Heart left ventricle (tissue), 16 donors: ENCODE data around the gene CDAN1. TPM values are rescaled to one million over a fixed set of nuclear protein-coding genes. Genes with fewer than 3 reads are reported as not detected.

Source experiments
- ATAC-seq, 4 donors: fragments of 200-7000 bp; cut with Tn5 transposase; one replicate each; pipeline ENCODE4 v1.9.1; 2020 to 2022; ENCODE audit warnings: moderate library complexity in 4 of 4, mild to moderate bottlenecking in 3 of 4, moderate number of reproducible peaks in 1 of 4
- DNase-seq, 5 donors: peaks; one replicate each; pipeline ENCODE4 v3.0.0-alpha.2; 2020
- H3K27ac ChIP-seq, 12 donors: fragments of 200-600 bp; sonication (generic) in 4 of 12; one replicate each; pipeline versions ENCODE4 v1.5.0 to v1.8.0; 2016 to 2022; ENCODE audit warnings: mild to moderate bottlenecking in 2 of 12
- H3K27me3 ChIP-seq, 9 donors: fragments of 200-600 bp; sonication (generic) in 2 of 9; one replicate each; pipeline versions ENCODE4 v1.5.1 to v1.8.0; 2016 to 2022; ENCODE audit warnings: mild to moderate bottlenecking in 3 of 9
- H3K36me3 ChIP-seq, 9 donors: fragments of 200-600 bp; sonication (generic) in 2 of 9; one replicate each; pipeline versions ENCODE4 v1.5.0 to v1.8.0; 2018 to 2022; ENCODE audit warnings: mild to moderate bottlenecking in 2 of 9
- H3K4me1 ChIP-seq, 12 donors: fragments of 200-600 bp; sonication (generic) in 4 of 12; one replicate each; pipeline versions ENCODE4 v1.5.0 to v1.8.0; 2016 to 2022; ENCODE audit warnings: mild to moderate bottlenecking in 3 of 12
- H3K4me3 ChIP-seq, 12 donors: fragments of 200-600 bp; sonication (generic) in 4 of 12; one replicate each; pipeline versions ENCODE4 v1.5.0 to v1.8.0; 2017 to 2022; ENCODE audit warnings: mild to moderate bottlenecking in 9 of 12, moderate library complexity in 4 of 12
- H3K9me3 ChIP-seq, 12 donors: fragments of 200-600 bp; sonication (generic) in 4 of 12; one replicate each; pipeline versions ENCODE4 v1.5.0 to v1.8.0; 2016 to 2022; ENCODE audit warnings: mild to moderate bottlenecking in 1 of 12
- CTCF ChIP-seq, 12 donors: fragments of 200-600 bp; sonication (generic) in 4 of 12; IDR thresholded peaks; one replicate each; pipeline versions ENCODE4 v1.5.0 to v1.8.0; 2018 to 2022; ENCODE audit warnings: antibody characterized with exemption in 12 of 12, mild to moderate bottlenecking in 5 of 12
- POLR2A ChIP-seq, 2 donors: fragments of 450-650 bp; IDR thresholded peaks; one replicate each; pipeline ENCODE4 v1.6.1; 2017; ENCODE audit warnings: antibody characterized with exemption in 2 of 2, mild to moderate bottlenecking in 2 of 2, moderate library complexity in 2 of 2
- WGBS, 4 donors: extraction: QIAGEN DNeasy Blood & Tissue Kit in 2 of 4; methylation state at CpG; one replicate each; pipeline versions ENCODE4 v1.1.5 to v1.1.7; 2013 to 2018; 5-methylcytosine and 5-hydroxymethylcytosine counted together
- intact Hi-C, 10 donors: fragments of 100-400 bp; cut with DNase I; formaldehyde crosslinking; loops; one replicate each; pipeline versions ENCODE4 v1.11.1 to v1.14.2; 2022
- polyA plus RNA-seq, 2 donors: library from polyadenylated mRNA; stranded (reverse); fragments of 200-250 nt; gene quantifications; one replicate each; pipeline ENCODE4 v1.2.3, GENCODE V29; 2013
- total RNA-seq, 9 donors: library from RNA; depleted of rRNA in 2 of 9; stranded (reverse); fragments of >200 nt in 2 of 9; fragmentation: NEBNext Ultra II Directional in 3 of 9; extraction: Animal tissue kit (Norgen Biotek cat#: 25700) in 3 of 9; gene quantifications; one replicate each; pipeline versions ENCODE4 v1.1.0 to v1.2.4, GENCODE V29; 2016 to 2023
- donor health status: ischemic (EF 13 %, LVEDD 7.1; RV severe dilation, severe dysfunction).
- donor health status: healthy with polysubstance abuse.
- donor health status: DM: no; HTN: yes; CAD: no.
- donor health status: DM: no; HTN: no; CAD: no.
- donor health status: ischemic (EF 25% LVEDD 6.9; RV normal size, moderate dysfunction).
- donor health status: ischemic (EF 25% LVEDD 5.7; RV mildly dilated, moderate dysfunction).
- donor health status: healthy.
- donor health status: DM: yes; HTN: yes; CAD: no.
- donor health status: ischemic (EF 35%, LVEDD 5.7; RV mildly dilated, moderate dysfunction).
- donor health status: nonischemic (EF 11% LVEDD 7.7; RV severe dilation, severe dysfunction).
- donor health status: DM: yes; HTN: yes; CAD: no.
- donor health status: PGD.
- donor health status: ischemic (EF 29% LVEDD 5.4; RV normal size, mild dysfunction).
- donor health status: nonischemic (EF 23%, LVEDD 6.1; RV moderate dilation, normal function).

The CDAN1 gene
- total and polyA plus RNA-seq, 11 donors, result 4.3 to 6.9 (median 5.6) TPM

- H3K36me3 ChIP-seq, result peaks cover 0 to 100% (median 96%) of the 10 kb centered on the region in 9 donors
- H3K4me3 ChIP-seq, result no peak overlapping the region
- H3K9me3 ChIP-seq, result no peaks in the 10 kb centered on the region
- ATAC-seq, result no peak
- intact Hi-C loops, result loop anchor here in 6 of 10 donors (10.0 kb wide), 1 partner anchor 195 kb away; the partner anchor contains the start of gene TTBK2 (in 6 of the 6)
- H3K27me3 ChIP-seq, result no peaks in the 10 kb centered on the region
- peaks cover 0 to 5% (median 0%) of the 10 kb centered on the region in 12 donors for H3K4me1 ChIP-seq
- no peak for TF ChIP-seq CTCF (IDR thresholded peaks at IDR 0.05)
- TF ChIP-seq POLR2A (IDR thresholded peaks at IDR 0.05), result no peak
- DNase-seq, result no peak
- no peak overlapping the region for H3K27ac ChIP-seq
- WGBS, 4 donors, result 74 to 83% (median 77%) methylated on average over 7 to 8 of the region's 8 CpGs
These were observed 6.8 kb downstream of the CDAN1 start for GRCh38 chr15:42730135-42730534.

- no peaks in the 10 kb centered on the region for H3K27me3 ChIP-seq
- 92 to 95% (median 94%) methylated on average over 7 of the region's 7 CpGs for WGBS, 4 donors
- H3K9me3 ChIP-seq, result no peaks in the 10 kb centered on the region
- DNase-seq (no peak), ATAC-seq (peak in 1 of 4 donors; percentile 18)
- peaks cover 0 to 100% (median 98%) of the 10 kb centered on the region in 9 donors for H3K36me3 ChIP-seq
- intact Hi-C loops, result no loop called here
- TF ChIP-seq CTCF (IDR thresholded peaks at IDR 0.05) (no peak), POLR2A (IDR thresholded peaks at IDR 0.05) (no peak)
- no peak overlapping the region for H3K4me3 ChIP-seq
- no peaks in the 10 kb centered on the region for H3K4me1 ChIP-seq
- no peak overlapping the region for H3K27ac ChIP-seq
These were observed 7.5 kb downstream of the CDAN1 start for GRCh38 chr15:42729409-42729808.

- ATAC-seq (no peak), DNase-seq (no peak)
- intact Hi-C loops, result no loop called here
- TF ChIP-seq POLR2A (IDR thresholded peaks at IDR 0.05) (no peak), CTCF (IDR thresholded peaks at IDR 0.05) (no peak)
- Histone ChIP-seq H3K27ac (no peak overlapping the region), H3K27me3 (no peaks in the 10 kb centered on the region), H3K36me3 (peaks cover 0 to 100% (median 98%) of the 10 kb centered on the region in 9 donors), H3K4me3 (no peak overlapping the region), H3K4me1 (no peaks in the 10 kb centered on the region), H3K9me3 (no peaks in the 10 kb centered on the region)
- 80 to 90% (median 85%) methylated on average over 14 of the region's 14 CpGs for WGBS, 4 donors
These were observed 8.0 kb downstream of the CDAN1 start for GRCh38 chr15:42728972-42729371.

GRCh38 chr15:42728560-42728959 is 8.4 kb downstream of the CDAN1 start:
- H3K4me1 ChIP-seq, result no peaks in the 10 kb centered on the region
- H3K27me3 ChIP-seq, result no peaks in the 10 kb centered on the region
- DNase-seq, result no peak
- no peak overlapping the region for H3K4me3 ChIP-seq
- intact Hi-C loops, result no loop called here
- peaks cover 0 to 100% (median 98%) of the 10 kb centered on the region in 9 donors for H3K36me3 ChIP-seq
- H3K9me3 ChIP-seq, result no peaks in the 10 kb centered on the region
- ATAC-seq, result no peak
- 80 to 84% (median 84%) methylated on average over 5 of the region's 5 CpGs for WGBS, 4 donors
- no peak overlapping the region for H3K27ac ChIP-seq
- TF ChIP-seq POLR2A (IDR thresholded peaks at IDR 0.05) (no peak), CTCF (IDR thresholded peaks at IDR 0.05) (no peak)
